Smooth muscle cell (in vitro differentiated cells): ENCODE results near the gene NALCN. TPM values are rescaled to one million over a fixed set of nuclear protein-coding genes. Genes with fewer than 3 reads are reported as not detected.
A peak's percentile ranks its signal among the peaks of the same experiment; 100 is the strongest.

ENCODE experiments used
- DNase-seq: peaks from one replicate; lab custom pipeline; 2025; ENCODE audit not compliant: unreplicated experiment; lab: John Stamatoyannopoulos, UW
- H2AFZ ChIP-seq: fragments of 200-600 bp; sonication (generic); 2 replicates; pipeline ENCODE4 v1.6.0; 2016; ENCODE audit warnings: antibody characterized with exemption, low read depth, mild to moderate bottlenecking
- H3F3A ChIP-seq: fragments of 200-600 bp; sonication (generic); 2 replicates; pipeline ENCODE4 v1.6.0; 2017; ENCODE audit warnings: antibody characterized with exemption, low read depth
- H3K27ac ChIP-seq: fragments of 200-600 bp; sonication (generic); 2 replicates; pipeline ENCODE4 v1.5.1; 2016; ENCODE audit warnings: low read depth, mild to moderate bottlenecking
- H3K27me3 ChIP-seq: fragments of 200-600 bp; sonication (generic); 2 replicates; pipeline ENCODE4 v1.6.1; 2016; ENCODE audit warnings: low read depth, mild to moderate bottlenecking
- H3K36me3 ChIP-seq: fragments of 200-600 bp; sonication (generic); 2 replicates; pipeline ENCODE4 v1.5.1; 2016; ENCODE audit warnings: low read depth
- H3K4me1 ChIP-seq: fragments of 200-600 bp; sonication (generic); 2 replicates; pipeline ENCODE4 v1.5.1; 2016; ENCODE audit warnings: low read depth
- H3K4me2 ChIP-seq: fragments of 200-600 bp; sonication (generic); 2 replicates; pipeline ENCODE4 v1.6.0; 2016; ENCODE audit warnings: mild to moderate bottlenecking
- H3K4me3 ChIP-seq: fragments of 200-600 bp; sonication (generic); 2 replicates; pipeline ENCODE4 v1.5.1; 2016; ENCODE audit warnings: mild to moderate bottlenecking
- H3K79me2 ChIP-seq: fragments of 200-600 bp; sonication (generic); 2 replicates; pipeline ENCODE4 v1.6.0; 2016; ENCODE audit warnings: low read depth, mild to moderate bottlenecking
- H3K9ac ChIP-seq: fragments of 200-600 bp; sonication (generic); 2 replicates; pipeline ENCODE4 v1.6.0; 2016; ENCODE audit warnings: low read depth
- H3K9me3 ChIP-seq: fragments of 200-600 bp; sonication (generic); replicated peaks from 2 replicates; pipeline ENCODE4 v1.5.1; 2016; ENCODE audit warnings: low read depth
- H4K20me1 ChIP-seq: fragments of 200-600 bp; sonication (generic); 2 replicates; pipeline ENCODE4 v1.6.0; 2016; ENCODE audit warnings: low read depth
- WGBS: methylation state at CpG from one replicate; pipeline ENCODE4 v1.1.7; 2016; ENCODE audit warnings: low lambda C conversion rate; 5-methylcytosine and 5-hydroxymethylcytosine counted together
- polyA plus RNA-seq: library from polyadenylated mRNA; unstranded; fragments of >200 nt; fragmentation: Nextera tagmentation; extraction: Ambion mirVana; gene quantifications from 2 replicates; pipeline ENCODE4 v1.2.1, GENCODE V29; 2016
- total RNA-seq: library from RNA; depleted of rRNA; stranded (reverse); fragments of >200 nt; gene quantifications from 2 replicates; pipeline ENCODE4 v1.2.3, GENCODE V29; 2014
- TF ChIP-seq, protein P1 (sequence below): fragments of 200-600 bp; sonication (generic); IDR thresholded peaks from 2 replicates; pipeline ENCODE4 v1.5.1; 2017; ENCODE audit warnings: borderline replicate concordance, mild to moderate bottlenecking, antibody characterized with exemption; ENCODE audit not compliant: insufficient read depth, poor library complexity, severe bottlenecking

NALCN gene
- total and polyA plus RNA-seq, 2 experiments from 2014 or later, result 4.1 to 6.0 TPM

DNA sequence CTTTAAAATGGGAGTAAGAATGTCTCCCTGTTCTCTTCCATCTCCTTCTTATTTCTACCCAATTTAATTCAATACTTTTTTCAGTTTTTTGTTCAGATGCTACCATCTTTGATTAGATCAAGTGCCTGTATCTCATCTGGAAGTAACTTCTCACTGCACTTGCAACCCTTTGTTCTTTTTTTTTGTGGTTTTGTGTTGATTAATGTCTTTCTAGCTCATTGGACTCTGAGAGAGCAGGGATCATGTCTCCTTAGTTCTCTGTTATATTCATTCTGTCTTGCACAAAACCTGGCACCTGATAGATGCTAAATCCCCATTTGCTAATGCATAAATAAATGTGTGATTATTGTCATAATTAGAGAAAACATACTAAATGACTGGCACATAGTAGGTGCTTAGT lies 35.3 kb upstream of the NALCN start:
- Histone ChIP-seq H3K27me3 (no peaks in the 10 kb centered on the region), H4K20me1 (no peaks in the 10 kb centered on the region), H2AFZ (no peak overlapping the region), H3K27ac (no peak overlapping the region), H3K4me2 (no peak overlapping the region), H3K4me1 (no peaks in the 10 kb centered on the region), H3K4me3 (no peak overlapping the region), H3K9ac (no peak overlapping the region), H3K36me3 (no peaks in the 10 kb centered on the region), H3F3A (peaks cover 5% of the 10 kb centered on the region), H3K9me3 (no peaks in the 10 kb centered on the region), H3K79me2 (no peaks in the 10 kb centered on the region)
- DNase-seq, result no peak
- TF ChIP-seq, protein P1, sequence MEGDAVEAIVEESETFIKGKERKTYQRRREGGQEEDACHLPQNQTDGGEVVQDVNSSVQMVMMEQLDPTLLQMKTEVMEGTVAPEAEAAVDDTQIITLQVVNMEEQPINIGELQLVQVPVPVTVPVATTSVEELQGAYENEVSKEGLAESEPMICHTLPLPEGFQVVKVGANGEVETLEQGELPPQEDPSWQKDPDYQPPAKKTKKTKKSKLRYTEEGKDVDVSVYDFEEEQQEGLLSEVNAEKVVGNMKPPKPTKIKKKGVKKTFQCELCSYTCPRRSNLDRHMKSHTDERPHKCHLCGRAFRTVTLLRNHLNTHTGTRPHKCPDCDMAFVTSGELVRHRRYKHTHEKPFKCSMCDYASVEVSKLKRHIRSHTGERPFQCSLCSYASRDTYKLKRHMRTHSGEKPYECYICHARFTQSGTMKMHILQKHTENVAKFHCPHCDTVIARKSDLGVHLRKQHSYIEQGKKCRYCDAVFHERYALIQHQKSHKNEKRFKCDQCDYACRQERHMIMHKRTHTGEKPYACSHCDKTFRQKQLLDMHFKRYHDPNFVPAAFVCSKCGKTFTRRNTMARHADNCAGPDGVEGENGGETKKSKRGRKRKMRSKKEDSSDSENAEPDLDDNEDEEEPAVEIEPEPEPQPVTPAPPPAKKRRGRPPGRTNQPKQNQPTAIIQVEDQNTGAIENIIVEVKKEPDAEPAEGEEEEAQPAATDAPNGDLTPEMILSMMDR, result no peak

DNA sequence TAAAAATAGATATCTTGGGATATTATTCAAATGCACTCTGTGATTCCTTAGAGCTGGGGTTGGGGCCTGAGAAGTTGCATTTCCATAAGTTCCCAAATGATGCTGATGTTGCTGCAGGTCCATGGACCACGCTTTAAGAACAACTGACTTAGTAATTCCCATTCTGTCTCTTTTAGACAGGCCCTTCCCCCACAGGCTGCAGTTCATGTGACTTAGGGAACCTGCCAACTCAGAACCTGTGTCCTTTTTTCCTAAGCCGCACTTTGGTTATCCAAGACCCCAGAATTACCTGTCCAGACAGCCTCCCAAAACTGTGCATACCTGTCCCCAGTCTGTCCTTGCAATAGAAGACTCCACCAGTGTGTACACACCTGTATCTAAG lies 34.4 kb upstream of the NALCN start:
- no peaks in the 10 kb centered on the region for H4K20me1 ChIP-seq
- DNase-seq, result no peak
- H3F3A ChIP-seq, result peaks cover 5% of the 10 kb centered on the region
- no peak overlapping the region for H3K9ac ChIP-seq
- H3K4me1 ChIP-seq, result no peaks in the 10 kb centered on the region
- H3K4me2 ChIP-seq, result peak overlapping the region; percentile 34
- TF ChIP-seq, protein P1, result no peak
- H3K4me3 ChIP-seq, result no peak overlapping the region
- peak overlapping the region; percentile 79 for H3K27ac ChIP-seq
- WGBS, result 97% methylated on average over 2 of the region's 2 CpGs
- no peaks in the 10 kb centered on the region for H3K36me3 ChIP-seq
- no peaks in the 10 kb centered on the region for H3K27me3 ChIP-seq
- no peak overlapping the region for H2AFZ ChIP-seq
- H3K9me3 ChIP-seq, result no peaks in the 10 kb centered on the region
- no peaks in the 10 kb centered on the region for H3K79me2 ChIP-seq

DNA sequence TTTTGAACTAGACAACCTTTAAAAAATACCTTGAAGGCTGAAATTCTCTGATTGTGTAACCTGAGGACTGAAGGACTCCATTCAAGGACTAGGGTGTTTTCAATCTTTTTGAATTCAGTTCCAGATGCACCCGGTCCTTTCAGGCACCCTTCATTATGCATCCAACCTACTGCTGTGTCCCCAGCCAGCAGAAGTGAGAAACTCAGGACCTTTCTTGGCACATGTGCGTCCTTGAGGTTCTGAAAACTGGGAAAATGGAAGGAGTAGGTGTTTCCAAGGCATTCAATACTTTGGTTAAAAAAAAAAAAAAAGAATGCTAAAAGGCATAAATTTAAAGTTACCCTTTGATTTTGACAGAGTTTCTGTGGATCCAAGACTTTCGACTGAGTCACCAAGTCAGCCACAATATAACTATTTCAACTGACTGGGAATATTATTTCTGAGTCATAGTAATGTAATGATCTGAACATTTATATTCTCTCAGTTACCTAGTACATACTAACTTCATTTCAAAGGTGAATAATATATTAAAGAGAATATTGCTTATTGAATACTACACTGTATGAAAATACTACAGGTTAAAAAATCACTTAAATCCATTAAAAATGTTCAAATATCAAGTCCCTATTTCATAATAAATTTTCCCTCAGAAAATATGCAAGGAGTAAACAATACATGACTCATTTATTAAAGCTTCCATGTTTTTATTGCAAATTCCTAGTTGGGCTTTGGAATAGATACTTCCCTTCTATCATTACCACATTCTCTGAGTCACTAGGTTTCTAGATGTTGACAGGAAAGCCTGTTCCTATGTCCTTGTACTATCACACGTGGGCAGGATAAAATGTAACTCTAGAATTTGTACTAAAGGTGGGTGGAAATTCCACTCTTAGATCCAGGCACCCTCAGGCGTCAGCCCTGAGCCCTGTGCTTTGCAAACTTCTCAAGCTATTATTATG lies 33.8 kb upstream of the NALCN start:
- Histone ChIP-seq H3K4me1 (no peaks in the 10 kb centered on the region), H3K36me3 (no peaks in the 10 kb centered on the region), H3K27ac (peak overlapping the region; percentile 79), H3K9me3 (no peaks in the 10 kb centered on the region), H2AFZ (no peak overlapping the region), H3K27me3 (no peaks in the 10 kb centered on the region), H3K9ac (peak overlapping the region; percentile 38), H3F3A (peaks cover 2% of the 10 kb centered on the region), H3K4me3 (no peak overlapping the region), H3K79me2 (no peaks in the 10 kb centered on the region), H4K20me1 (no peaks in the 10 kb centered on the region), H3K4me2 (peak overlapping the region; percentile 34)
- TF ChIP-seq, protein P1, result no peak
- no peak for DNase-seq
- 45% methylated on average over 5 of the region's 5 CpGs for WGBS
